Choroid plexus epithelial cell (primary cell): Measurements from ENCODE around the gene MORN2.
A peak's percentile ranks its signal among the peaks of the same experiment; 100 is the strongest.

Experiments used
- DNase-seq: peaks from one replicate; pipeline ENCODE4 v3.0.0-alpha.2; 2010; ENCODE audit warnings: low read depth
- H3K4me3 ChIP-seq: 2 replicates; pipeline ENCODE4 v1.5.1; 2011; ENCODE audit warnings: low read depth, mild to moderate bottlenecking, control low read depth, low read length, moderate library complexity
- CTCF ChIP-seq: conservative IDR thresholded peaks from 2 replicates; pipeline ENCODE4 v1.5.1; 2011; ENCODE audit warnings: low read depth, mild to moderate bottlenecking, control low read depth, inconsistent platforms, low read length, moderate library complexity

The MORN2 gene

GRCh38 chr2:38909872-38910271 lies 34.1 kb downstream of the MORN2 start:
- no peak for TF ChIP-seq CTCF
- H3K4me3 ChIP-seq, result no peak overlapping the region
- no peak for DNase-seq

DNA sequence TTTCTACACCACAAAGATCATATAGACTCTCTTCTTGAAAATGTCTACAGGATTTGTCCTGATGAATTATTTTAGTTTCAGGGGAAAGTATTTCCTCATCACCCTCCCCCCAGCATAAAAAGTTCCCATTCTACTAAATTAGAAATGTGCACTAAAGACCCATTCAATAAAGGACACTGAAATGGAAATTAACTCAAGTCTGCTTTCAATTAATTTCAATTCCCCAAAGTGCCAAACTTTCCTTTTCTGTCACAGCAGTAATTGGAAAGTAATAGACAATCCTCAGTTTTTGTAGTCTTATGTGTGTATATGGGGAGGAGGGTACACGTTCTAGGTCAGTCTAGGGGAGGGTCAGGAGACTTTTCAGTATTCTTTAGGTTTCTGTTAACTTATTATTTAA lies 35.4 kb downstream of the MORN2 start:
- H3K4me3 ChIP-seq, result no peak overlapping the region
- no peak for TF ChIP-seq CTCF
- DNase-seq, result no peak

DNA sequence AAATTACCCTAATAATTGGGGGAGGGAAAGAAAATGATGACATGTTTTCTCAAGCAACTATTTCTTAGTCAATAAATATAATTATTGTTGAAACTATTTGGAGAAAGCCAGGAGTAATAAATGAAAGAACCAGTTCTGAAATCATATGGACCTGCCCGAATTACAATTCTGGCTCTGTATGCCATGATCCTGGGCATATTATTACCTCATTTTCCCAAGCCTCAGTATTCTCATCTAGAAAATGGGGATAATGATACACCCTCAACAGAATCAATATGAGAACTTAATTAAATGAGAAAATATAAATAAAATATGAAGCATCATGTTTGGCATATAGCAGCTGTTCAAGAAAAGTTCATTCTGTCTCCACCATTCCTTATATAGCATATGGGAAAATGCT lies 36.8 kb downstream of the MORN2 start:
- TF ChIP-seq CTCF, result no peak
- DNase-seq, result no peak
- no peak overlapping the region for H3K4me3 ChIP-seq

DNA sequence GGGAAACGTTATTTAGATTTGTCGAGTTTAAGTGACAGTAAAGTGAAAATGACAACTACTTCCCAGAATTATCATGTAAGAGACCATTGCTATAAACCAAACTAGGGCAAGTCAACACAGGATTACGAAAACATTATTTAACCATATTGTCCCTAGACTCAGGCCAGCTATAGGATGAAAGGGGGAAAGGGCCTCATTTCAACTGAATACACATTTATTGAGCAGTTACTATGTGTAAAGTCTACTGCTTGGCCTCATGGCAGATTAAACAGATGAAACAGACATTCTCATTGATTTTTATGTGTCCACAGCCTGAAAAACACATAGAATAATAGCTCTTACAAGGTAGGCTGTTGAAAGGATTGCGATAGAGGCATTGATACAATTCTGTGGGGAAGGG lies 46.6 kb downstream of the MORN2 start:
- DNase-seq, result no peak

DNA sequence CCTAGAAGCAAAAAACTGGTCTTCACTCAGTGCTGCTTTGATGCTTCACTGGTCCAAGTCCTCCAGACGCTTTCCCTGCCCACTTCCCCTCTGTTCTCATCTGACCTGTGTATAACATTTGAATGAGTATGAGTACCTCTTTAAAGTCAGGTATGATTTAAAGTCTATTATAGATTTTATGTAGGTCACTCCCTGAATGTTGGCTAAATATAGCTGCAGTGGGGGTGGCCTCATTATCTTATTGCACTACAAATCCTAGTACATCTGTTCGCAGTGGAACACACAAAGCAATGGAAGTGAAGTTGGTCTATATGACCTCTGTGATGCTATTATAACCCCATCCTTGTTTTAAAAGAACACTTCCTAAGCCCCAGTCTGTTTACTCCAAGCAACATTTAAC lies 47.1 kb downstream of the MORN2 start:
- TF ChIP-seq CTCF, result no peak
- no peak for DNase-seq
- no peak overlapping the region for H3K4me3 ChIP-seq

More for the DNA sequence above, 46.6 kb downstream of the MORN2 start:
- no peak overlapping the region for H3K4me3 ChIP-seq
- TF ChIP-seq CTCF, result no peak

DNA sequence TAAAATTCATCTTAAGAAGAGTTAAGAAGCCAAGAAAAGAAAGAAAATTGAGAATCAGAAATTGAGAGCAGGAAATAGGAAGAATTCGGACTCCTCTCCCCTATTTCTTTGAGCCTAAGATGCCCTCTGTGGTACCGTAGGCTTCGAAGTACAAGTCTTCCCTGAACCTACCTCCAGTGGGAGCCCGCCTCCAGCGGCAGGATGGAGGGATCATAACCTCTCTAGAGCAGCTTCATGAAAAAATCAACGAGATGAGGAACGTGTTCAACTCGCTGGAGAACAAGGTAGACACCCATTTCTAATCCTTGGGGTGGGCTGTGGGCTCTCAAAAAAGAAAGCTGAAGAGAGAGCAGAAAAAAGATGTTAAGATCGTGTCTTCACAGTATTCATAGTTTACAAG lies 50.2 kb downstream of the MORN2 start:
- no peak for DNase-seq
- TF ChIP-seq CTCF, result peak; percentile 29
- H3K4me3 ChIP-seq, result no peak overlapping the region

- no peak for TF ChIP-seq CTCF
- no peak overlapping the region for H3K4me3 ChIP-seq
- DNase-seq, result no peak
These were observed 54.8 kb downstream of the MORN2 start for GRCh38 chr2:38930600-38930999.
